ENCODE data around the gene SRGN.

DNA sequence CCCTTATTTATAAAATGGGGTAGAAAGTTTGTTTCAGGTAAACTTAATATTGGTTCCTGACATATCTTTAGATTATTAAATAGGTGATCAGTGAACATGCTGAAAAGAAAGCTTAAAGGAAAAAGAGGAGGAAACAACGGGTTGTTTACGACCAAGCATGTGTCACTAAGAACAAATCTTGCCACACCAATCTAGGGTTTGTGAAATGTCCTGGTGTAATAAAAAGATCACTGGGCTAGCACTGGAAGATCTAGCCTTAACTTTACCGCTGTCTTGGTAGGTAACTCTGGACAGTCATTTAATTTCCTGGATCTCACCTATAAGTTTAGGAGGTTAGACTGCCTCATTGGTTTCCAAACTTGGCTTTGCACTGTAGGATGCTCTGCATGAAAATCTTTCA lies 55.1 kb downstream of the SRGN start:
- TF ChIP-seq, protein P1, sequence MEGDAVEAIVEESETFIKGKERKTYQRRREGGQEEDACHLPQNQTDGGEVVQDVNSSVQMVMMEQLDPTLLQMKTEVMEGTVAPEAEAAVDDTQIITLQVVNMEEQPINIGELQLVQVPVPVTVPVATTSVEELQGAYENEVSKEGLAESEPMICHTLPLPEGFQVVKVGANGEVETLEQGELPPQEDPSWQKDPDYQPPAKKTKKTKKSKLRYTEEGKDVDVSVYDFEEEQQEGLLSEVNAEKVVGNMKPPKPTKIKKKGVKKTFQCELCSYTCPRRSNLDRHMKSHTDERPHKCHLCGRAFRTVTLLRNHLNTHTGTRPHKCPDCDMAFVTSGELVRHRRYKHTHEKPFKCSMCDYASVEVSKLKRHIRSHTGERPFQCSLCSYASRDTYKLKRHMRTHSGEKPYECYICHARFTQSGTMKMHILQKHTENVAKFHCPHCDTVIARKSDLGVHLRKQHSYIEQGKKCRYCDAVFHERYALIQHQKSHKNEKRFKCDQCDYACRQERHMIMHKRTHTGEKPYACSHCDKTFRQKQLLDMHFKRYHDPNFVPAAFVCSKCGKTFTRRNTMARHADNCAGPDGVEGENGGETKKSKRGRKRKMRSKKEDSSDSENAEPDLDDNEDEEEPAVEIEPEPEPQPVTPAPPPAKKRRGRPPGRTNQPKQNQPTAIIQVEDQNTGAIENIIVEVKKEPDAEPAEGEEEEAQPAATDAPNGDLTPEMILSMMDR (IDR thresholded peaks at IDR 0.05) = no peak
- TF ChIP-seq POLR2AphosphoS5 (IDR thresholded peaks at IDR 0.05; ENCODE audit: low read depth, low read length) (no peak), TCF7L2 (IDR thresholded peaks at IDR 0.05; ENCODE audit: low read depth, low read length) (no peak), SIN3A (IDR thresholded peaks at IDR 0.05; ENCODE audit: borderline replicate concordance, insufficient read depth, low read depth, low read length) (no peak)
- TF ChIP-seq, protein P2, sequence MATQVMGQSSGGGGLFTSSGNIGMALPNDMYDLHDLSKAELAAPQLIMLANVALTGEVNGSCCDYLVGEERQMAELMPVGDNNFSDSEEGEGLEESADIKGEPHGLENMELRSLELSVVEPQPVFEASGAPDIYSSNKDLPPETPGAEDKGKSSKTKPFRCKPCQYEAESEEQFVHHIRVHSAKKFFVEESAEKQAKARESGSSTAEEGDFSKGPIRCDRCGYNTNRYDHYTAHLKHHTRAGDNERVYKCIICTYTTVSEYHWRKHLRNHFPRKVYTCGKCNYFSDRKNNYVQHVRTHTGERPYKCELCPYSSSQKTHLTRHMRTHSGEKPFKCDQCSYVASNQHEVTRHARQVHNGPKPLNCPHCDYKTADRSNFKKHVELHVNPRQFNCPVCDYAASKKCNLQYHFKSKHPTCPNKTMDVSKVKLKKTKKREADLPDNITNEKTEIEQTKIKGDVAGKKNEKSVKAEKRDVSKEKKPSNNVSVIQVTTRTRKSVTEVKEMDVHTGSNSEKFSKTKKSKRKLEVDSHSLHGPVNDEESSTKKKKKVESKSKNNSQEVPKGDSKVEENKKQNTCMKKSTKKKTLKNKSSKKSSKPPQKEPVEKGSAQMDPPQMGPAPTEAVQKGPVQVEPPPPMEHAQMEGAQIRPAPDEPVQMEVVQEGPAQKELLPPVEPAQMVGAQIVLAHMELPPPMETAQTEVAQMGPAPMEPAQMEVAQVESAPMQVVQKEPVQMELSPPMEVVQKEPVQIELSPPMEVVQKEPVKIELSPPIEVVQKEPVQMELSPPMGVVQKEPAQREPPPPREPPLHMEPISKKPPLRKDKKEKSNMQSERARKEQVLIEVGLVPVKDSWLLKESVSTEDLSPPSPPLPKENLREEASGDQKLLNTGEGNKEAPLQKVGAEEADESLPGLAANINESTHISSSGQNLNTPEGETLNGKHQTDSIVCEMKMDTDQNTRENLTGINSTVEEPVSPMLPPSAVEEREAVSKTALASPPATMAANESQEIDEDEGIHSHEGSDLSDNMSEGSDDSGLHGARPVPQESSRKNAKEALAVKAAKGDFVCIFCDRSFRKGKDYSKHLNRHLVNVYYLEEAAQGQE (IDR thresholded peaks at IDR 0.05; ENCODE audit: insufficient read depth in 1 of 2, low read depth in 2 of 2, low read length in 1 of 2) = no peak
